GM21825 (cell line): ENCODE results near the gene SUZ12.
"Not testable (repeated sequence)": the region's sequence is repeated elsewhere in the genome, so short reads cannot be mapped to it uniquely, and the experiment has no call there.

Experiments
- ATAC-seq: cut with Tn5 transposase; IDR thresholded peaks from one replicate; pipeline ENCODE4 v1.9.1; 2021; ENCODE audit warnings: mild to moderate bottlenecking, moderate library complexity; ENCODE audit not compliant: unreplicated experiment

The SUZ12 gene

DNA sequence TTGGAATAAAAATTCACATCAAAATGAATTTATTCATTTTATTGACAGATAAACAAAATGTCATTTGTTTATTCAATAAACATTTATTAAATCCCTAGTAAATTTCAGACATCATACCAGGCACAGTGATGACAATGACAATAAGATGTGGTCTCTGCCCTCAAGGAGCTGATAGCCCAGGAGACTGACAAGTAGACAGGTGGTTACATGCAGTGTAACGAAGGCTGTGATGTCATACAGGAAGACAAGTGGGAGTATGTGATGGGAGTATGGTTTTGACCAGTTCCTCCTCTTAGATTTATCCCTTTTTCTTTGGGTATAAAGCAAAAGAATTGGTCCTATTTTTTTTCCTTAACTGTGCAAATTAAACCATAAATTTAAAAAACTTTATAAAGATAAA, 97.0 kb downstream of the SUZ12 start:
- not testable (repeated sequence) for ATAC-seq

DNA sequence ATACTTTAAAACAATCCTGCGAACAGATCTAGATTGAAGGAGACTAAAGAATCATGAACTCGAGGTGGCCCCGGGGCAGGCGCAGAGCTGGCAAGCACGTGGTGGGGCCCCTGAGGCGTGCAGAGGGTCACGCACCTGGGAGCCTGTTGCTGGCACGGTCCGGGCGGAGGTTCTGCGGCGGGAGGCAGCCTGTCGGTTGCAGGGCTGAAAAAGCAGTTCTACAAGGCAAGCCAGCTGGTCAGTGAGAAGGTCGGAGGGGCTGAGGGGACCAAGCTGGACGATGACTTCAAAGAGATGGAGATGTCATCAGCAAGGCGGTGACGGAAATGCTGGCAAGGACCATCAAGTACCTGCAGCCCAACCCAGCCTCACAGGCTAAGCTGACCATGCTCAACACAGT, 103.4 kb downstream of the SUZ12 start:
- not testable (repeated sequence) for ATAC-seq

DNA sequence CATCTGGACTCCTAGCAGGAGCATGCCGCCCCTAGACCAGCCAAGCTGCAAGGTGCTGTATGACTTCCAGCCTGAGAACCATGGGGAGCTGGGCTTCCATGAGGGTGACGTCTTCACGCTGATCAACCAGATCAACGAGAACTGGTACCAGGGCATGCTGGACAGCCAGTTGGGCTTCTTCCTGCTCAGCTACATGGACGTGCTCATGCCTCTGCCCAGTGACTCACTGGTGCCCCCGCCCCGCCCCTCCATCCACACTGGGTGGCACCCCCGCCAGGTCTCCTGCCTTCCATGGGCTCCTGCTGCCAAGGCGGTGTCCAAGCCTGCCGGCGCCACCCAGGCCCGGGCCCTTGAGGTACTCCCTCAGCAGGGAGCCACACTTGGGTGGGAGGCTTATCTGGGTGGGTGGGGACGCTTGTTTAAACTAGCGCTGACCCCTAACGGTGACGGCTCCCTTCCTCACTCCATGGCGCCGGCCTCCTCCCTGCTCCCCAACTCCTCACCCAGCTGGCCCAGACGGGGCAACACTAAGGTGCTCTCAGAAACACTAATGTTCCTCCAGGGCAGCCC, 104.6 kb downstream of the SUZ12 start:
- not testable (repeated sequence) for ATAC-seq

DNA sequence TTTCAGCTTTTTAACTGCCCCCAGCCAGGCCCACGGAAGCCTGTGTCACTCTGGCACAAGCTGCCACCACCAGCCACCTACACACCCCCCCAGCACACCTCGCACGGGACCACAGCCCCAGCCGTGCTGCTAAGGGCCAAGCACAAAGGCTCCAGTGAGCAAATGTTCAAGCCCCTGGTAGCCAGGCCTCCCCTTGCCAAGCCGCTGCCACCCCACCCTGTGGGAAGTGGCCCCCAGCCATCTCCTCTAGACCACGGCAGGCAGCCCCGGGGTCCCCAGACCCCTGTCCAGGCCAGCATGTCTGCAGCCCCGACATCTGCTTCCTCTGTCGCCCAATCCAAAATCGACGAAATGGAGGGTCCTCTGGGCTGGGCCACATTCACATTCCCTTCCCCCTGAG, 105.5 kb downstream of the SUZ12 start:
- not testable (repeated sequence) for ATAC-seq

DNA sequence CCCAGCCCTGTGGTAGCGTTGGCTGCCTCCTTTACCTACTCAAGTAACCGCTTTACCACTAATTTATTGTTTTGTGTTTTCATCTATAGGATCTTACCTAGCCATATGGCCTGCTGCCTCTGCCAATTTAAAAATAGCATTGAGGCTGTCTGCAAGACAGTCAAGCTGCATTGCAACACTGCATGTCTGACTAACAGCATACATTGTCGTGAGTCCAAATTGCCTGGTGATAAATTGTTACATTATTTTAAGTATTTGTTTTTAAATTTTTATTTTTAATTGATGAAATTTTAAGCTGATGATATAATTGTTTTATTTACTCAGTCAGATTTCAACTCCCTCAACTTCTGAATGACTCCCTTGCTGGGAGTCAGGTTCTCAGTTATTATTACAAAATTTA, 108.8 kb downstream of the SUZ12 start:
- not testable (repeated sequence) for ATAC-seq

DNA sequence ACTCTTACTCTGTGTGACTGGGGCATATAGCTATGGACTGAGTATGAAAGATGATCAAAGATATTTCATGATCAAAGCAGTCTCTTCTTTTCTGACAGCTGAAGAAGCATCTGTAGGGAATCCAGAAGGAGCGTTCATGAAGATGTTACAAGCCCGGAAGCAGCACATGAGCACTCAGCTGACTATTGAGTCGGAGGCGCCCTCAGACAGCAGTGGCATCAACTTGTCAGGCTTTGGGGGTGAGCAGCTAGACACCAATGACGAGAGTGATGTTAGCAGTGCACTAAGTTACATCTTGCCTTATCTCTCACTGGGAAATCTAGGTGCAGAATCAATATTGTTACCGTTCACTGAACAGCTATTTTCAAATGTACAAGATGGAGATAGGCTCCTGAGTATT, 110.9 kb downstream of the SUZ12 start:
- not testable (repeated sequence) for ATAC-seq
